Testis (tissue), 3 donors: ENCODE data around the gene ABCC9. TPM values are rescaled to one million over a fixed set of nuclear protein-coding genes. Genes with fewer than 3 reads are reported as not detected.

Experiments
- DNase-seq: peaks from one replicate; pipeline ENCODE4 v3.0.0-alpha.2; 2019
- H3K27ac ChIP-seq, 2 donors: fragments of 200-600 bp; sonication (generic); one replicate each; pipeline ENCODE4 v1.5.1; 2019
- H3K27me3 ChIP-seq: fragments of 200-600 bp; sonication (generic); one replicate; pipeline ENCODE4 v1.5.1; 2019
- H3K36me3 ChIP-seq: fragments of 200-600 bp; sonication (generic); one replicate; pipeline ENCODE4 v1.5.1; 2017; ENCODE audit warnings: low read depth; ENCODE audit errors: missing control alignments
- H3K4me1 ChIP-seq: fragments of 200-600 bp; sonication (generic); one replicate; pipeline ENCODE4 v1.5.1; 2019
- H3K4me3 ChIP-seq, 2 donors: fragments of 200-600 bp; sonication (generic); one replicate each; pipeline ENCODE4 v1.5.1; 2017 to 2019
- H3K9me3 ChIP-seq: fragments of 200-600 bp; sonication (generic); one replicate; pipeline ENCODE4 v1.5.1; 2017
- CTCF ChIP-seq, 3 experiments: fragments of 450-650 bp in 2 of 3; fragments of 200-600 bp in 1 of 3; sonication (generic) in 1 of 3; IDR thresholded peaks; one replicate each; pipeline ENCODE4 v1.5.1; 2016 to 2019; ENCODE audit warnings: antibody characterized with exemption in 3 of 3, mild to moderate bottlenecking in 2 of 3, moderate library complexity in 1 of 3
- POLR2A ChIP-seq: fragments of 450-650 bp; IDR thresholded peaks from one replicate; pipeline ENCODE4 v1.6.1; 2017; ENCODE audit warnings: antibody characterized with exemption, mild to moderate bottlenecking, moderate library complexity
- WGBS, 2 donors: methylation state at CpG; one replicate each; pipeline ENCODE4 v1.1.5; 2018; 5-methylcytosine and 5-hydroxymethylcytosine counted together
- intact Hi-C: fragments of 100-400 bp; cut with DNase I; formaldehyde crosslinking; loops from one replicate; pipeline ENCODE4 v1.15.1; 2023; ENCODE audit warnings: low total_unique reads
- polyA plus RNA-seq: library from polyadenylated mRNA; stranded (reverse); fragments of 350-450 nt; fragmentation: Illumina TruSeq; extraction: RNeasy Lipid Tissue Mini Kit (QIAGEN cat#74804); gene quantifications from one replicate; pipeline ENCODE4 v1.2.3, GENCODE V29; 2014; ENCODE audit warnings: low read depth, low replicate concordance; ENCODE audit not compliant: insufficient read depth
- small RNA-seq, 2 donors: library from RNA; depleted of rRNA; stranded (forward); fragments of <200 nt; gene quantifications; one replicate each; pipeline ENCODE3, GENCODE V24; 2016
- total RNA-seq, 2 donors: library from RNA; depleted of rRNA; stranded (reverse); fragments of >200 nt; gene quantifications; one replicate each; pipeline ENCODE4 v1.2.3, GENCODE V29; 2016

The ABCC9 gene
- total and polyA plus RNA-seq, 3 donors from 2014 or later = 2.1 to 2.7 (median 2.3) TPM

GRCh38 chr12:21751517-21751916, 189.7 kb downstream of the ABCC9 start:
- H3K36me3 ChIP-seq = no peaks in the 10 kb centered on the region
- H3K4me1 ChIP-seq = peaks cover 5% of the 10 kb centered on the region
- H3K9me3 ChIP-seq = no peaks in the 10 kb centered on the region
- intact Hi-C loops = no loop called here
- DNase-seq = no peak
- no peak overlapping the region for H3K4me3 ChIP-seq
- TF ChIP-seq POLR2A (no peak), CTCF (IDR thresholded peaks at IDR 0.05) (no peak)
- H3K27ac ChIP-seq = no peak overlapping the region
- 16 to 22% methylated on average over 4 of the region's 4 CpGs for WGBS, 2 donors
- no peaks in the 10 kb centered on the region for H3K27me3 ChIP-seq

Small RNA genes within 50 kb of the gene (small RNA-seq; reads per million reads assigned to genes)
- gene AC008250.2 = 0 reads per million in 2 donors

Other genes with a start within 250 kb of the ABCC9 start
- gene KCNJ8, start 166.7 kb downstream of the ABCC9 start, total RNA-seq = 1 to 10 TPM; 2.0 to 2.2 TPM
- 3.3 TPM for gene KCNJ8, start 166.7 kb downstream of the ABCC9 start, polyA plus RNA-seq
- 100 to 1,000 TPM; 119 to 130 TPM for gene CMAS, start 104.8 kb upstream of the ABCC9 start, total RNA-seq
- gene CMAS, start 104.8 kb upstream of the ABCC9 start, polyA plus RNA-seq = 131 TPM